NCI-H345 (cell line): ENCODE results near the gene GLCCI1.

Experiments
- DNase-seq: peaks from one replicate; lab custom pipeline; 2025; lab: John Stamatoyannopoulos, UW

The GLCCI1 gene

GRCh38 chr7:7968544-7969305, at the start of gene GLCCI1:
Gene GLCCI1 (plus strand): TSS chr7:7968796. CDS start chr7:7969351, 555 bp downstream.
- DNase-seq = peak; percentile 99

DNA sequence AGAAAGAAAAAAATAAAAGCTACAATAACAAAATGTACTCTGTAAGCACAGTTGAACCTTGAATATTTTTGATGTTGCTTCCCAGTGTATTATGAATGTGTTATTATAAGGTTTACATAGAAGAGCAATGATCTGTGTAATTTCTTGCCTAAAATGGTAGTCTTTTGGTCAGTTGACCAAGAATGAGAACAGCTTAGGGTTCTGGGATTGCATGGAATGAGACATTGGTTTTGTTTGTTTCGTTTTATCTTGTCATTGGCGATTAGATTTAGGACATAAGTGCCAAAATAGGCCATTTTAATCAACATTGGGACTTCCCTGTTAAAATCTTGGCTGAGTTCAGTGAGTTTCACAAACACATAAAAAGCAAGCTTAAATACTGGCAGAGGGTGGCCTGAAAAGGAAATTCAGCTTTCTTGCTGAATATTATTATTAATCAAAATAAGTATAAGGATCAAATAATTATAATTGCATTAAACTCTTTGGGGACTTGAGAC, 49.1 kb upstream of the GLCCI1 start:
- no peak for DNase-seq

DNA sequence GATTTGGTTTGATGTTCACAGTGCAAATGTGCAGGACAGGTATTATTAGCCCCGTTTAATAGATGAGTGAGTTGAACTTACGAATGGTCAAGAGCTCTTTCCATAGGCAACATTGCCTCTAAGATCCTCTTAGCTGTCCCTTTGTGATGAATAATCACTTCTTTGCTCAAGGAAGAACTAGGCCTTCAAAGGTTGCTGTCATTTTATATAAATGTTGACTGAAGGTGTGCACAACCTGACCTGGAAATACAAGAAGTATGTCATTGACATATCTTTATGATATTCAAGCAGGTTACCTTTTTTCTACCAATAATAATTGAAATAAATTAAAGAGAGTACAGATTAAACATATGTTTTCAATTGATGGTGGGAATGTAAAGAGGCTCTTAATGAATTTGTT, 48.5 kb upstream of the GLCCI1 start:
- DNase-seq = no peak

GRCh38 chr7:7920481-7920880, 48.1 kb upstream of the GLCCI1 start:
- no peak for DNase-seq

DNA sequence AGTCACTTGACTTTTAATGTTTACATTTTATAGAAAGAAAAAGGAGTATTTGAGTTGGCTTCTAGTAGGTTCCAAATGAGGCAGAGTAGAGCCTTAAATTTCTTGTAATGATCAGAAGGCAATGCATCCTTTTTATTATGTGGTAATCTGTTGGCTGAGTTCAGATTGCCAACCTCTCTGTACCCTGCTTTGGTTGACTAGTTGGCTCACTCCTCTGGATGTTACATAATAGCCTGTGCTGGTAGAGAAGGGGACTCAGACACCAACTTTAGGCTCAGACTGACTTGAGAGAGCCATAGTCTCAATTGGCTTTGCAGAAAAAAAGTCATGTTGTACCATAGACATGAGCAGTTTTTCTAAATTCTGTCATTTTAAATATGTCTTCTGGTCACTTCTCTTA, 46.8 kb upstream of the GLCCI1 start:
- no peak for DNase-seq

DNA sequence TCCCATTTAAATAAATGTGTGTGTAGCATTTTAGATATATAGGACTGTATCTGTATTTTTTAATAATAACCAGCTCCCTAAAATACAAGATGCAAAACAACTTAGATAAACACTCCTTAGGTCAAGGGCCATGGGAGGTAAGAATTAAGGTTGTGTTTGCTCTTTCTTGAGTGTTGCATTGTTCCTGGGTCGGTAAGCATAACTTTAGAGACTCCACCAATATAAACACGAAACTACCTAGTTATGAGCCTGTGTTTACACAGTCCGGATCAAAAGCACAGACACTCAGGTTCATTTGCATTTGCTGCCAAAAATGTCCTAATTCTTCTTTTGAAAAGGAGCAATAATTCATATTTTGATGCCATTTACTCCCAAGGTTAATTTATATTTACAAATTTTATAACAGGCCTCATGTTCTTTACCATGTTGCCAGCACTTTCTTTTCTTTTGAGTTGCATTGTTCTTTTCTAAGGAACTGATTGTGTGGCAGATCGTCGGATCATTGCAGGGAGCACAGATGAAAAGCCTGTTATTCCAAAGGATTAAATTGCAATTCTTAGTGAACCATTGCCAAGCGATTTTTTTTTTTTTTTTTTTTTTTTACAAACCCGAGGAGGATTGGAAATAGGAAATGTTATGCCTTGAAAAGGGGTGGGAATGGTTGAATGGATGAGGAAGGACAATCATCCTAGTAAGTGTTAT, 45.8 kb upstream of the GLCCI1 start:
- peak; percentile 4 for DNase-seq

DNA sequence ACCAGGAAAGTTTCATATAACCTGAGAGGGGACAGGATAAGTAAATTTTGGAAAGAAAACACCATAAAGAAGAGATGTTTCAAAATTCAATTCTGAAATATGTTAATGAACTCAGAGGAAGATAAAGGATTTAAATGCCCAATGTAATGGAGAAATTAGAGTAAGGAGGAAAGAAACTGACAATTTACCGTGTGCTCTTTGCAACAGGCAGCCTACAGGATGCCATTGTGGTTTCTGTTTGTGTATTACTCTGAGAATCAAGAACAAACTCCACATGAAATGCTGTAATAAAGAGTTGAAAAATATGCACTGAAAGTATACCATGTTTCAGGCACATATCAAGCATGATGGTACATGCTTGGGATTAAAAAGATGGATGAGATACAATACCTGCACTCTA, 44.8 kb upstream of the GLCCI1 start:
- DNase-seq = no peak

GRCh38 chr7:7924303-7924702, 44.3 kb upstream of the GLCCI1 start:
- DNase-seq = no peak

GRCh38 chr7:7931626-7932025, 37.0 kb upstream of the GLCCI1 start:
- no peak for DNase-seq

- no peak for DNase-seq
These were observed 36.0 kb upstream of the GLCCI1 start for GRCh38 chr7:7932553-7932952.

DNA sequence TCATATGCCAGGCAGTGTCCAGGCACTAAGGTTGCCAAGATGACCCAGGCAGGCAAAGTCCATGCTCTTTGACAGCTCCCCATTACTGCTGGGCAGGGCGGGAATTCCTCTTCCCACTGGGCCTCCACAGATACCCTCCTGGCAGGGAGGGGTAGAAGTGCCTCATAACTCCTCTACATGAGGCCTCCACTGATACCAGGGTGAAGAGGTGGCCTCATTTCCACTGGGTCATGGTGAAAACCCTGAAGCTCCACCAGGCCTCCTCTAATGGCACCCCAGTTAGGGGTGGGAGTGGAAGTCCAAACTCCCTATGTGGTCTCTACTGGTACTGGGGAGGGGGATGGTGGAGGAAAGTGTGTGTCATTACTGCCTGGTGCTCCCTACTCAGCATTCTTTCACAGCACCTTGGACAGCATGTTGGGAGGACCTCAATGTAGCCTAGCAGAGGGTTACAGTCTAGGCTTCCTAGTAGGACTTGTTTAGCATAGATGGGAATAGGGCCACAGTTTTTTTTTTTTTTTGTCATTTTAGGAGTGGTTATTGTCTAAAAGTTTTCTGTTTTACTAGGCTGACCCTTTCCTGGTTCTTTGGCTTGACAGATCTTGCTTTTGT, 34.6 kb upstream of the GLCCI1 start:
- DNase-seq = no peak

DNA sequence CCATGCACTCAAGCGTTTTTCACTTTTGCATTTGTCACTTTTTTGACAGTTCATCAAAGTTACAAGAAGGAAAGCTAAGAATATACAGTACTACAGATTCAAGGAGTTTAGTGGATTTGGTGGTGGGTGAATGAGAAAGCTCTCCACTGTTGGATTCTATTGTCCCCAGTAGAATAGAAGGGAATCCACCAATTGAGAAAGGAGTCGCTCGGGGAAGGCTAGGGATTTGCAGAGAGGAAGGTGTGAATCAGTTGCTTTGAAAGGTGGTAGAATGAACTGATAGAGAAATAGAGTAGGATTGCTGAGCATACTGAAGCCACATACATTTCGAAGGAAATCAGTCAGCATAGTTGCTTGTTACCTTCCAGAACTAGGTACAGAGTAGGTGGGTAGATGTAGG, 33.7 kb upstream of the GLCCI1 start:
- DNase-seq = no peak

GRCh38 chr7:7938471-7938870, 30.1 kb upstream of the GLCCI1 start:
- DNase-seq = no peak

DNA sequence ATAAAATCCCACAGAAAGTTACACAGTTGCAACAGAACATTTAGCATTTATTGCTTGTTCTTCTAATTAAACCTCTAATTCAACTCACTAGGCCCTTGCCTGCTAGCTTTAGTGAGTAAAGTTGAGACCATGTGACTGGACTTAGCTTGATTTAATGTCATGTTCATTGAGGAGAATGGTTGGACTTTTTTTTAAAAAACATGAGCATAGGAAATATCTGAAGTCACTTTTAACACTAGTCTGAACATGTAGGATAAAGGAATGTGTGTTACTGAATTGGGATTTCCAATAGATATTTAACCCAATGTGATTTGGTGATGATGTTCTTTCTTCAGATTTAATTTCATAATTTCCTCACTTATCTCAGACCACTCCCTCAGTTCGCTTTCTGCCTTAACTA, 24.6 kb upstream of the GLCCI1 start:
- DNase-seq = no peak

GRCh38 chr7:7944619-7945282, 23.8 kb upstream of the GLCCI1 start:
- no peak for DNase-seq

GRCh38 chr7:7946486-7946885, 22.1 kb upstream of the GLCCI1 start:
- DNase-seq = no peak

DNA sequence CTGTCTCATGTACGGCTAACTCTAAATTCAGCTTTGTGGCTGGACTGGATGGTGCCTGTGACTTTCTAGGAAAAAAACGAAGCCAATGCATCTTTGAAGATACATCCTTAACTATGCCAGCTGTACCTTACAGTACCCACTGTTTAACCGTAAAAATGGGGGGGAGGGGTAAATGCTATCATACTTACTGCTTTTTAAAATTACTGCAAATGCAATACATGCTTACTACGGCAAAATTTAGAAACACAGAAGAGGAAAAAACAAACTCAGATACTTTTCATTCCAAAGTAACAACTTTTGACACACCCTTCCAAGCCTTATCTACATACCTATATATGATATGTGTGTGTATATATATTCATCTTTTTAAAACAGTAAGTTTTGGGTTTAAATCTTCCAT, 20.4 kb upstream of the GLCCI1 start:
- no peak for DNase-seq

GRCh38 chr7:7953806-7954205, 14.8 kb upstream of the GLCCI1 start:
- DNase-seq = no peak

- DNase-seq = no peak
These were observed 12.0 kb upstream of the GLCCI1 start for GRCh38 chr7:7956531-7957128.

GRCh38 chr7:7957513-7957912, 11.1 kb upstream of the GLCCI1 start:
- no peak for DNase-seq

DNA sequence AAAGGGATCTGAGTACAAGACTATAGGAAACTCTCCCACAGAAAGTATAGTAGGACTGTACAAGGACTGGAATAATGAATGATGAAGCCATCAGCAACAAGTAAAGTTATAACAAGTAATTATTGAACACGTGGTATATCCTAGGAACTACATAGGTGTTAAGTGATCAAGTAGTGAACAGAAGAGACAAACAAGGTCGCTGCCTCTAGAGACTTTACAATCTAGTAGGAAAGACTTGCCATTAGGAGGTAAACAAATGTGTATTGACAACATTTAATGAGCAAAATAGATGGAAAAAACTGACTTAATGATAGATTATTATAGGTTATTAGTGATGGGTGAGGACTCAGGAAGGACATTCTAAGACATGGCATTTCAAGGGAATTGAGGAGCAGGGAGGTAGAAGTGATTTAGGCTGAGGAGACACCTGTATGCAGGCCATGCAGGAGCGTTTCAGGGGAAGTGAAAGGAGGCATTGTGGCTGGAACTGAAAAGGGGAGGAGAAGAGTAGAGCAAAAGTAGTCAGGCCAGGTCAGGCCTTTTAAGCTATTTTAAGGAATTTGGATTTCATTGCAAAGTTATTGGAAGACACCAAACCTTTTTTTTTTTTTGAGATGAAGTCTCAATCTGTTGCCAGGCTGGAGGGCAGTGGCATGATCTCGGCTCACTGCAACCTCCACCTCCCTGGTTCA, 8.5 kb upstream of the GLCCI1 start:
- DNase-seq = no peak

- no peak for DNase-seq
These were observed 5.7 kb upstream of the GLCCI1 start for GRCh38 chr7:7962851-7963250.
